HepG2 (cell line): ENCODE results near the gene FGFR4.

Source experiments
- ESRRA ChIP-seq: sonication (generic); formaldehyde crosslinking; IDR thresholded peaks from 2 replicates; pipeline ENCODE4 v1.5.1; 2020; ENCODE audit warnings: mild to moderate bottlenecking, low read depth, missing genetic modification reagents
- EZH2 ChIP-seq: conservative IDR thresholded peaks from 2 replicates; pipeline ENCODE4 v1.6.1; 2012; ENCODE audit warnings: mild to moderate bottlenecking, low read depth, low read length, moderate library complexity
- FOXA1 ChIP-seq, 2 experiments: fragments of 450-650 bp in 1 of 2; sonication (generic) in 1 of 2; formaldehyde crosslinking in 1 of 2; IDR thresholded peaks; 2 replicates each; pipeline versions ENCODE4 v1.4.0 to v1.6.1; 2016 to 2020; ENCODE audit warnings: missing genetic modification reagents in 1 of 2
- MTA1 ChIP-seq: sonication (generic); formaldehyde crosslinking; IDR thresholded peaks from 2 replicates; pipeline ENCODE4 v1.4.0; 2020; ENCODE audit warnings: missing genetic modification reagents, mild to moderate bottlenecking, borderline replicate concordance
- POLR2A ChIP-seq, 2 experiments: IDR thresholded peaks; 2 replicates each; pipeline ENCODE4 v1.6.1; 2011; ENCODE audit warnings: low read depth in 2 of 2, low read length in 2 of 2, mild to moderate bottlenecking in 1 of 2, moderate library complexity in 1 of 2; ENCODE audit not compliant: insufficient read depth in 1 of 2
- POLR2AphosphoS2 ChIP-seq: IDR thresholded peaks from 2 replicates; pipeline ENCODE4 v1.6.1; 2011; ENCODE audit warnings: low read depth, low read length, improper control_type of control experiment
- ZNF460 ChIP-seq: sonication (generic); formaldehyde crosslinking; IDR thresholded peaks from 2 replicates; pipeline ENCODE4 v1.5.1; 2020; ENCODE audit warnings: missing genetic modification reagents, mild to moderate bottlenecking, borderline replicate concordance

DNA sequence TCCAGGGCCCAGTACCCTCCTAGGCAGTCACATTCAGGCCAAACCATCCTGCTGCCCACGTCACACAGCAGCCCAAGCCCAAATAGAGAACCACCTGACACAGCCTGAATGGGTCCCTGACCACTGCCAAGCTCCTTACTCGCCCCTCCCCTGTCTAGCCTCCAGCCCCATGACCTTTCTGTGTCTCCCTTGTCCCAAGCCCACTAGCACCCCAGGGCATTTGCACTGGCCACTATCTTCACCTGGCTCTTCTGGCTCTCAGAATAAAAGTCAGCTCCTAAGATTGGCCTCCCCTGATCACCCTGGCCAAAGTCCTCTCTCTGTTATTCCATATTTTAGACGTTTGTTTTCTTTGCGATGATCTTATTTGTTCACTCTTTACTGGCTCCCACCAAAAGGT is 20.4 kb downstream of the FGFR4 start:
- TF ChIP-seq POLR2A (IDR thresholded peaks at IDR 0.05; ENCODE audit: insufficient read depth in 1 of 2, low read depth in 2 of 2, low read length in 2 of 2): no peak
- TF ChIP-seq ESRRA (CRISPR knock-in tag): no peak
- TF ChIP-seq EZH2: no peak
- TF ChIP-seq MTA1: no peak
- TF ChIP-seq POLR2AphosphoS2: no peak
- no peak for TF ChIP-seq ZNF460 (CRISPR knock-in tag)
- no peak for TF ChIP-seq FOXA1 (IDR thresholded peaks at IDR 0.05)
- no peak for TF ChIP-seq FOXA1 (CRISPR knock-in tag; IDR thresholded peaks at IDR 0.05)
